Stimulated activated CD8-positive, alpha-beta memory T cell treated with anti-CD3 and anti-CD28 coated beads, Interleukin-7, amount 100 ng/mL, for 1 hour (primary cell): ENCODE measurements around the gene ADCY9.
"Not testable (repeated sequence)": the region's sequence is repeated elsewhere in the genome, so short reads cannot be mapped to it uniquely, and the experiment has no call there.

Experiments used
- DNase-seq, 2 donors: peaks; one replicate each; pipeline ENCODE4 v3.0.0-alpha.2; 2020; ENCODE audit warnings: low read depth in 2 of 2

ADCY9 gene

DNA sequence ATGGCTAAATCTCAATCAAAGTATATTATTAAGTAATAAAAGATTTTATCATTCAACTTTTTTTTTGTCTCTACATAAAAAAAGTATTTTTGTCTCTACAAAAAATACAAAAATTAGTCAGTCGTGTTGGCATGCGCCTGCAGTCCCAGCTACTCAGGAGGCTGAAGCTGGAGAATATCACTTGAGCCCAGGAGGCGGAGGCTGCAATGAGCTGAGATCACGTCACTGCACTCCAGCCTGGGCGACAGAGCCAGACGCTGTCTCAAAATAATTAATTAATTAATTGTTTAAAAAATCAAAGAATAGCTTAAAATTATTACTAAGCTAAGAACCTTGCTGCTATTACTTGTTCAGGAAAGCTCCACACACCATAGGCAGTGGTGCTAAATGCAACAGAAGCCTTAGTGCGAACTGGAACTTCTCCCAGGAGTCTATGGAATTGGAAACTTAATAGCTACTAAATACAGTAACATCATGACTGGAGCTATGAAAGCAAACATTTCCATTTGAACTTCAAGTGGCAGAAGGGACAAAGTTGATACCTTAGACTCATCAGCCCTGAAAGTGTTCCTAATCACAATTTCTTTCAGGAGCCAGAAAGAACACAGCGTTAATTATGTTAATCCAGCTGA lies 22.6 kb downstream of the ADCY9 start:
- no peak for DNase-seq

DNA sequence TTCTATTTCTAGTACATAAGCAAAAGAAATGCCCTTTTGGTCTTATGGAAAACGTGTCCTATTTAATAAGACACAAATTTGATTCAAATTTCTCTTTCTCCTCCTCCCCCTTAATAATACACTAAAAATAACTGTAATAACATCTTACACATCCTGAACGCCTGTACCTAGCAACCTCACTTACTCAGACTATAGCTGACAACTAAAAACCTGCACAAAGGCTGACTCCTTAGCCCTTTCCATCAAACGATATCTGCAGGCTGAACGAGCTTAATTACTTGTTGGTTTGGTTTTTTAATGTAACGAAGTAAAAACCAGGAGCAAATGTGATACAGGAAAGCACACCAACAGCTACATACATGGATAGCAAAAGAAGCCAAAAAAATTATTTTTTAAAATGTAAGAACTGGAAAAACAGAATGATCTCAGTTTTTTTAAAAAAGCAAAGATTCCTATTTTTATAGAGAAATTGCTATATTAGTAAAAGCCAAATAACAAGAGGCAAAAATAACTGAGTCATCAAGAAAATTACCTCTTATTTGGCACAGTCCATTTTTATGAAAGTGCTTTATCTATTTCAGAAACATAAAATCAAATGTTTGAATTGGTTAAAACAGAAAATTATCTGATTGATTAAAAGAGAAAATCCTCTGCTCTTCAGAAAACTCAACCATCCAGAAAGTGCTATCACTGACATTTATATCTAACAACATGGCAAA lies 23.5 kb downstream of the ADCY9 start:
- DNase-seq: no peak

DNA sequence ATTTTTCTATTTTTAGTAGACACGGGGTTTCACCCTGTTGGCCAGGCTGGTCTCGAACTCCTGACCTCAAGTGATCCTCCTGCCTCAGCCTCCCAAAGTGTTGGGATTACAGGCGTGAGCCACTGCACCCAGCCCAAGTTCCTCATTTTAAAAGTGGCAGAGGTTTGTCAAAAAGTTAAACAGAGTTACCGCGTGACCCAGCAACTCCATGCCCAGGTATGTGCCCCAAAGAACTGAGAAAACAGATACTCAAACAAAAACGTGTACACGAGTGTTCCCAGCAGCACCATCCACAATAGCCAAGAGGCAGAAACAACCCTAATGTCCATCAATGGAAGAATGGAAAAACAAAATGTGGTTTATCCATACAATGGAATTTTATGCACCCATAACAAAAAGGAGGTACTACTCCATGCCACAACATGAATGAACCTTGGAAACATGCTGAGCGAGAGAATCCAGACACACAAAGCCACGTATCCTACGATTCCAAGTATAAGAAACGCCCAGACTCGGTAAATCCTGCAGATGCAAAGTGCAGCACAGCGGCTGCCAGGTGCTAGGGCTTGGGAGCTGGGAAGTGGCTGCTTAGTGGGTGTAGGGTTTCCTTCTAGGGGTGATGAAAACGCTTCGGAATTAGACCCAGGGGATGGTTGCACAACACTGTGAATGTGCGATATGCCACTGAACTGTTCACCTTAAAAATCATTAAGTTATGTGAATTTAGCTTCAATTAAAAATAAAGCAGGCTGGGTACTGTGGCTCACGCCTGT lies 24.8 kb downstream of the ADCY9 start:
- no peak for DNase-seq

DNA sequence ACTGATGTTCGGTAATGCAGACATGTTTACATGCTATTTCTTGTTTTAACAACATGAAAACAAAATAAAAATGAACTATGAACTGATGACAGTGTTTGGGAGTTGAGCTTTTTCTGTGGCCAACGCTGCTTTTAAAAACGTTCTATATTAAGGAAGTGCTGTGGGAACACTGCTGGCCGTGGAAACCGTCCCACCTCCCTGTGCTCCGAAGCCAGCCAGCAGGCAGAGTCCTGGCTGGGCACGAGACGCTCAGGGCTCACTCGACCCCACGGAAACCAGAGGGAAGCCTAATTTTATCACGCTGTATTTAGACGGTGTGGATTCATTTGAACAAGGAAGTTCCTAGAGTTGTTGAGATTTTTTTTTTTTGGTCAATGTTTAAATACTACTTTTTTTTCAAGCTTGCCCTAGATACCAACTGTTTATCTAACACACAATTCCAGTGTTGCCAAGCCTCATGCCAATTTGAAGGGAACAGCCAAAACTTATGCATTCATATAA lies 25.8 kb downstream of the ADCY9 start:
- DNase-seq: no peak

DNA sequence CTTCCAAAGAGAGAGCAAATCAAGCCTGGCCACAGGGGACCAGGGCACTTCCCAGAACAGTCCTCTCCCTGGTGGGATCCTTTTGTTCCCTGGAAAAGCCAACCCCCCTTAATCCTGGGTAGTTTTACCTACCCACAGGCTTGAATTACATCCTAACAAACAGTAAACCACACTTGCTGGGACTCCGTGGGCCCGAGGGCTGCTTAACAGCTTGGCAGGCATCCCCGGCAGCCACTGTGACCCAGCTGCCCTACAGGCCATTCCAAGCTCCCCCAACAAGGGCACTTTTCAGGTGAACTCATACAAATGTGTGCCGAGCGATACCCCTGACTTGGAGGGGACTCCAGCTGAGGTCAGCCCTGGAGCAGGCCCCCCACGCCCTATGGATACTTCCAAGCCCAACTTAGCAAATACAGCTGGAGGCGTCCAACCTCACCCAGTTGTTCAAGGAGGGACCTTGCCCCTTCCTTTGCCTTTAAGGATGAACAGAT lies 26.4 kb downstream of the ADCY9 start:
- no peak for DNase-seq

DNA sequence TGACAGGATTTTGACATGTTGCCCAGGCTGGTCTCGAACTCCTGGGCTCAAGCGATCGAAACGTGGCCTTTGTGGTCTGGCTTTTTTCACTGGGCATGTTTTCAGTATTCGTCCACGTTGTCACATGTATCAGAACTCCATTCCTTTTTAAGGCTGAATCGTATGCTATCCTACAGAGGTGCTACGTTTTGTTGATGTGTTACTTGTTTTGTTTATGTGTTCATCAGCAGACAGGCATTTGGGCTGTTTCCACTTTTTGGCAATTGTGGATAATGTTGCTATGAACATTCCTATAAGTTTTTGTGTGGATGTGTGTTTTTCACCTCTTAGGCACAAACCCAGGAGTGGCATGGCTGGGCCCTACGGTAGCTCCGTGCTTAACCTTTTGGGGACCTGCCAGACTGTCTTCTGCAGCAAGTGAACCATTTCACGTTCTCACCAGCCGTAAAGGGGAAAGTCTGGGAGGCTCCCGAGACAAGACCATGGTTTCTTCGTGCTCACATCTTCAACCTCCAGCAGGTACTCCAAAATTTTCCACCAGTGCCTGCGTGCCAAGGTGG lies 26.9 kb downstream of the ADCY9 start:
- no peak for DNase-seq

DNA sequence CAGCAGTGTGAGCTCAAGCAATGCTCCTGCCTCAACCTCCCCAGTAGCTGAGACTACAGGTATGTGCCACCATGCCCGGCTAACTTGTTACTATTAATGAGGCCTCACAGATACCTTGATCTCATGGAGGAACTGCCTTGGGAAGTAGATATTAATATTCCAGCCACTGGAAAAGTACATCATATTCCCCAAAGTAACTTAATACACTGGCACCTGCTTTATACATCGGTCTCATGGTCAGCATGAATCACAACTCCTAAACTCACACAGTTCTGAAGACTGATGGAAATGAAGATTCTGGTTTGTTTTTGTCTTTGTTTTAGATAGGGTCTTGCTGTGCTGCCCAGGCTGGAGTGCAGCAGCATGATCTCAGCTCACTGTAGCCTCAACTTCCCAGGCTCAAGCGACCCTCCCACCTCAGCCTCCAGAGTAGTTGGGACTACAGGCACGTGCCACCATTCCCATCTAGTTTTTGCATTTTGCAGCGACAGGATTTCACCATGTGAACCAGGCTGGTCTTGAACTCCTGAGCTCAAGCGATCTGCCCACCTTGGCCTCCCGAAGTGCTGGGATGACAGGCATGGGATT lies 28.2 kb downstream of the ADCY9 start:
- DNase-seq: no peak

DNA sequence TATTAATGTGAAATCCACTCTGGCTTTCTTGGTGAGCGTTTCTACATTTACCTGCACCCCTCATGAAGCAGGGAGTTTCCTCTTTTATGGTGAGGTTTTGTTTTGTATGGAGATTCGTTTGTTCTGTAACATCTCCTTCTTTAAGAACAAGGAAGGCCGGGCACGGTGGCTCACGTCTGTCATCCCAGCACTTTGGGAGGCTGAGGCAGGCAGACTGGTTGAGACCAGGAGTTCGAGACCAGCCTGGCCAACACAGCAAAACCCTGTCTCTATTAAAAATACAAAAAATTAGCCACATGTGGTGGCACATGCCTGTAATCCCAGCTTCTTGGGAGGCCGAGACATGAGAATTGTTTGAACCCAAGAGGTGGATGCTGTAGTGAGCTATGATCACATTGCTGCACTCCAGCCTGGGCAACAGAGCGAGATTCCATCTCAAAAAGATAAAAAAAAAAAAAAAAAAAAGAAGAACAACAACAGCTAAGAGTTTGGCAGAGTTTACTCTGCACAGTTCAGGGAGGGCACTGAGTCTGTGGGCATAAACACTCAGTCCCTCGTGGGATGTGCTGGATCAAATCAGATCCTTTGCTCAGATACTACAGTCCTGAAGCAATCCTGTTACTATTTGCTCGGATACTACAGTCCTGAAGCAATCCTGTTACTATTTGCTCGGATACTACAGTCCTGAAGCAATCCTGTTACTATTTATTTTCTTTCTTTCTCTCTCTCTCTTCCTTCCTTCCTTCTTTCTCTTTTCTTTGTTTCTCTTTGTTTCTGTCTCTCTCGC lies 28.9 kb downstream of the ADCY9 start:
- no peak for DNase-seq

DNA sequence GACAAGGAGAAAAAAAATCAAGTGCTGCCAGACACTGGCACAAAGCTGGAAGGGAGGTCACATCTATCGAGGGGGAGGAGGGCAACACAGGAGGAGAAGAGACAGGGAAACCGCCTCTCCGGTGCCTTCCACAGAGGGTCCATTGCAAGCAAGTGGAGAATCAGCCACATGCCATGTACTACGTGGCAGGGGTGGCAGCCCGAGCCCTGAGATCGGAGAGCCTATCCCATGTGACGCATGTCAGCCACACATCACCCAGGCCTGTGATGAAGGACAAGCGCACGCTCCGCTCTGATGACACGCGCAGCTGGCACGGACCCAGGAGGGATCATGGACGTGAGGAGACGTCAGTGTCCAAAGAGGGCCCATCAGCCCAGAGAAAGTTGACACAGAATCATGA lies 30.1 kb downstream of the ADCY9 start:
- no peak for DNase-seq

DNA sequence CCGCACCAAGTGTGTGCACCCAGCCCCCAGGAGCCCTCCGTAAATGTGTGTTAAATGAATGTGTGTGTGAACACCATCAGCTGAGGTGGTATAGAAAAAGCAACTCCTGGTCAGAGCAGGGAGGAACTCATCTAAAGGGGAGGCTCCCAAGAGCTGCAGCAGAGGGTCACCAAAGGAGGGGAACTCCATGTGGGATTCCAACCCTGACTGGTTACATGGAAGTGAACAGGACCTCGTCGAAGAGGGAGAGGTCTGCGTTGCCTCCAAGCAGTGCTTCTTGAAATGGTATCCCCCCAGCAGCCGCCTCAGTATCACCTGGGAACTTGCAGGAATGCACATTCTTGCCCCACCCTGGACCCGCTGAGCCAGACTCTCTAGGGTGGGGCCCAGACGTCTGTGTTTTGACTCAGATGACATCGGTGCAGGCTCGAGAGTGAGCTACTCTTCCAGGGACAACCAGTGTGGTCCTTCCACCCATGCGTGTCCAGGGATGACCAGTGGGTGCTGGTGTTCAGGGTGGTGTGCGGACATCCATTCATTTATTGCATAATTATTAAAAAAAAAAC lies 30.8 kb downstream of the ADCY9 start:
- no peak for DNase-seq

DNA sequence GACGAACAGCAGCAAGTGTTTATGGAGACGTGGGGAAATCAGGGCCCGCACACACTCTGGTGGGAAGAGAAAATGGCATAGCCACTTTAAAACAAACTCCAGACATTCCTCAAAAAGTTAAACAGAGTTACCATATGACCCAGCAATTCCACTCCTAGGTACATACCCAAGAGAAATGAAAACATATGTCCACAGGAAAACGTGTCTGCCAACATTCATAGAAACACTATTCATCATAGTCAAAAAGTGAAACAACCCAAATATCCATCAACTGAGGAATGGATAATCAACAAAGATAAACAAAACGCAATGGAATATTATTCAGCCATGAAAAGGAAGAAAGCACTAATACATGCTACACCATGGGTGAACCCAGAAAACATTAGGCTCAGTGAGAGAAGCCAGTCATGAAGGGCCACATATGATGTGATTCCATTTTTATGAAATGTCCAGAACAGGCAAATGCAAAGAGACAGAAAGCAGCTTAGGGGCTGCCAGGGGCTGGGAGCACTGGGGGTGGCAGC lies 32.8 kb downstream of the ADCY9 start:
- no peak for DNase-seq

DNA sequence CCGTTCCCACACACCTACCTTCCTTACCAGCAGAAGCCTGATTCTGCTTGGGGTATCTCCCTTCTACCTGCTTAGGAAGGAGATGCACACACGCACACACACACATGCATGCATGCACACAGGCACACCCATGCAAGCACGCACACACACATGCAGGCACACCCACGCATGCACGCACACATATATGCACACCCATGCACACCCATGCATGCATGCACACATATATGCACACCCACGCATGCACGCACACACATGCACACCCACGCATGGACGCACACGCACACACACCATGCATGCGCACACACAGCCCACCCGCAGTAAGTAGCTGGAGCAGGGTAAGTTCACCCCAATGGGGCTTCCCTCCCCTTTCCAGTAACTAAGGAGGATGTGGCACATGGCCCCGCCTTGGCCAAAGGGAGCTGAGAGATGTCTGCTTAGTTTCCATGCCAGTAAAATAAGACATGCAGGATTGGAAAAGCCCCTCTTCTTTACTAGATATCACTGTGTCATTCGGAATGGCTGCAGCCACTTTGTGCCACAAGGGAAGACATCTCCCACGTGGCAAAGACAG lies 33.7 kb downstream of the ADCY9 start:
- no peak for DNase-seq

DNA sequence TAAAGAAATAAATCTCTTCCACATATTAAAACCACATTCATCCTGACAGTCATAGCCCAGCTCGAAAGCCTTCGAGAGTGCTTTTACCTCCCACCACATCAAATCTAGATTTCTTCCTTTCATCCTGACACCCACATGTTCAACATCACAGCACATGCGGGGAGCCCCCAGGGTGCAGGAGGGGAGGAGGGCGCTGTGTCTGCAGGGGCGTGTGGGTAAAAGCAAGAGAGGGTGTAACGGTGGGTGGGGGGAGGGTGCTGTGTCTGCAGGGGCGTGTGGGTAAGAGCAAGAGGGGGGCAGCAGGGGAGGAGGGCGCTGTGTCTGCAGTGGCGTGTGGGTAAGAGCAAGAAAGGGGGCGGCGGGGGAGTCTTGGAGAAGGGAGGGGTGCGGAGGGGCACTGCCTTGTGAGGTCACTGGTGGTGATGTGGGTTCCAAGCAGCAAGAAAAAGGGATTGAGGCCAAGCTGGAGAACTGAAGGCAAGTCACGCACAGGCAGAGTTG lies 34.7 kb downstream of the ADCY9 start:
- DNase-seq: no peak

DNA sequence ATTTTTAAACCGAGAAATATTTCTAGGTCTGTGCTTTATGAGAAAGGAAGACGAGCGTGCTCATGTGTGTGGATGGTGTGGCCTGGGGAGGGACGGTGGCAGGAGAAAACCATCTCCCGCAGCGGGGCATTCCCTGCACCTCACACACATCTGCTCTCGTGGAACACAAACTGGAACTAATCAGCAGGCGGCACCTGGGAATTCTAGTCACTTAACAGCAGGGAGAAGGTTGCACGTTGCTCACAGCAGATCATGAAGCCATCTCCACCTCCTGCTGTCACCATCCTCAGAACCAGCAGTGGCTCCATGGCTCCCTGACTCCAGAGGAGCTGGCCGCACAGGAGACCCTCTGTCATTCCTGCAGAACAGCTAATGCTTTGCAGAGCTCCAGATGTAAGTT lies 35.2 kb downstream of the ADCY9 start:
- DNase-seq: no peak

DNA sequence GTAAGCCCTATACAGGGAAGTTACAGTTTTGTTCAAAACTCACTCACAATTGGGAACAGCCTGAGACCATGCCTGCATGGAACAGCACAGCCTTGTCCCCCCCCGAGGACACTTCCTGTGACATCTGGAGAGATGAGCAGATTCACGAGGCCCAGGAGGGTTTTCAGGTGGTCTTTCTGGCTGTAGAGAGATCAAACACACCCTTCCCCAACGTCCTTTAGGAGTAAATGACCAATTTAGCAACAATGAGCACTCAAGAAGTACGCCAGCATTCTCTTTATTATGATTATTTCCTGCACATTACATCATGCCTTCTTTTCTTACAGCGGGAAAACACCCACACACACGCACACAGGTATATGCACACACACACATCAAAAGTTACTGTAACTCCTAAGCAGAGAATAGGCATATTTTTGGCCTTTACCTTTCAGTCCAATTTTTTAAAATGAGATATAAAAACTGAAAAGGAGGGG lies 39.0 kb downstream of the ADCY9 start:
- no peak for DNase-seq

DNA sequence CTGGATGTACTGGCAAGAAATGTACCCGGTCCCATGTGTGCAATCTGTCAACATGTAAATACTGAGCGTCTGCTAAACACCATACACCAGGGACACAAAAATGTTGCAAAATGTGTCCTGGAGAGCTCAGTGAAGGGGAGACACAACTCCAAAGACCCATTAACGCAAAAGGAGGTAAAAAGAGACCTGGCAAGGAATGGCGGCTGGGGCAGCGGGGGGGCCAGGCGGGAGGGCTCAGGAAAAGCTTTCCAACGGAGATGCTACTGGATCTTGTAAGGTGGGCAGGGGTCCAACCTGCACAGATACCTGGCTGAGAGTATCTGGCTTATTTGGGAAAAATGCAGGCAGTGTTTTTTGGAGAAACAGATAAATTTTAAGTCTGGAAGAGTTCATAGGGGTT lies 40.7 kb downstream of the ADCY9 start:
- no peak for DNase-seq

DNA sequence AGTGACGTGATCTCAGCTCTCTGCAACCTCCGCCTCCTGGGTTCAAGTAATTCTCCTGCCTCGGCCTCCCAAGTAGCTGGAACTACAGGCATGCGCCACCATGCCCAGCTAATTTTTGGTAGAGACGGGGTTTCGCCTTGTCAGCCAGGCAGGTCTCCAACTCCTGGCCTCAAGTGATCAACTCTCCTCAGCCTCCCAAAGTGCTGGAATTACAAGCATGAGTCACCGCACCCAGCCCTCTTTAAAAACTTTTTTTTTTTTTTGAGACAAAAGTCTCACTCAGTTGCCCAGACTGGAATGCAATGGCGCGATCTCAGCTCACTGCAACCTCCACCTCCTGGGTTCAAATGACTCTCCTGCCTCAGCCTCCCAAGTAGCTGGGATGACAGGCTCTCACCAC lies 43.1 kb downstream of the ADCY9 start:
- not testable (repeated sequence) for DNase-seq

DNA sequence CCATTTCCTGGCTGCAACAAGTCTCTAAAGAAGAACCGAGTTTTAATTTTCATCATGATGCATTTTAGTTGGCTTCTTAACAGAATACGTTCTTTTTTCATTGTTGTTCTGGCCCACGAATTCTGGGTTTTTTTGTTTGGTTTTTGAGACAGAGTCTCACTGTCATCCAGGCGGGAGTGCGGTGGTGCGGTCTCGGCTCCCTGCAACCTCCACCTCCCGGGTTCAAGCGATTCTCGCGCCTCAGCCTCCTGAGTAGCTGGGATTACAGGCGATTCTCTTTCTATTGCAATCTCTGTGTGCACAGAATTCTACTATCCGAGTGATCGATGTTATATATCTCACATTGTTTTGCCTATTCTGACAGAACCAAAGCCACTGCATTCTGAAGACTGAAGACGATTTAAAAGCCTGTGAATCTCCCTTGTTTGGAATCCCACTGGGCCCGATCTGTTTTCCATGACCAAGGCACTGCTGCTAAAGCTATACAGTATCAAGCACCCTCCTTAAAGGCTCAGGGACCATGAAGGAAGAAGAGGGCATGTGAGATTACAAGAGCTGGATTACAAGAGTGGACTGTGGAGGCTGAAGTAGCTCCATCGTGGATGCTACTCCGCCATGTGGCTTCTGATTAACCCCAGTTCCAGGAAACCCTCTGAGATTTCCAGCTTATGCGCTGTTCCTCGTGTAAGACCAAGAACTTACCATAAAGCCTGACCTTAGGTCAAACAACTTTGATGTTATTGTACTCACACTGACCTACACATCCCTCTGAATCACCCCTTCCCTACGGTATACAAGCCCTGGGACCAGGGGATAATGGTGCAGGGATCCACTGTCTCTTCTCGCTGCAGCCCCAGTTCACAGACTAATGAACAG lies 44.3 kb downstream of the ADCY9 start:
- DNase-seq: no peak

DNA sequence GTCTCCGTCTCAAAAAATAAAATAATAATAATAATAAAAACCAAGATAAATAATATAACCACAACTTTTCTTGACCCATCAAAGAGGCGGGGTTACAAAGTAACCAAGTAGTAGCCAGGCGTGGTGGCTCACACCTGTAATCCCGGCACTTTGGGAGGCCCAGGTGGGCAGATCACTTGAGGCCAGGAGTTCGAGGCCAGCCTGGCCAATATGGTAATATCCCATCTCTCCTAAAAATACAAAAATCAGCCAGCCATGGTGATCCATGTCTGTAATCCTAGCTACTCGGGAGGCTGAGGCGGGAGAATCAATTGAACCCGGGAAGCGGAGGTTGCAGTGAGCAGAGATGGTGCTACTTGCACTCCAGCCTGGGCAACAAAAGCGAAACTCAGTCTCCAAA lies 45.3 kb downstream of the ADCY9 start:
- DNase-seq: no peak
